GM23338 (cell line): ENCODE results near the gene PCGF2. TPM values are rescaled to one million over a fixed set of nuclear protein-coding genes. Genes with fewer than 3 reads are reported as not detected.

Experiments
- ATAC-seq: fragments of 200-7000 bp; cut with Tn5 transposase; 3 replicates; pipeline ENCODE4 v1.9.1; 2020
- DNase-seq: peaks from one replicate; pipeline ENCODE4 v3.0.0-alpha.2; 2015; ENCODE audit warnings: low spot score
- H2AFZ ChIP-seq: fragments of 200-600 bp; sonication (generic); 2 replicates; pipeline ENCODE4 v1.8.0; 2016; ENCODE audit warnings: antibody characterized with exemption, mild to moderate bottlenecking, moderate library complexity
- H3F3A ChIP-seq: fragments of 200-600 bp; sonication (generic); replicated peaks from 2 replicates; pipeline ENCODE4 v1.8.0; 2017; ENCODE audit warnings: antibody characterized with exemption, mixed run types, low read depth
- H3K27ac ChIP-seq: fragments of 200-600 bp; sonication (generic); 2 replicates; pipeline ENCODE4 v1.6.1; 2016; ENCODE audit warnings: low read depth
- H3K27me3 ChIP-seq: fragments of 200-600 bp; sonication (generic); 2 replicates; pipeline ENCODE4 v1.8.0; 2016; ENCODE audit warnings: mild to moderate bottlenecking, mixed run types, moderate library complexity; ENCODE audit not compliant: insufficient read depth
- H3K36me3 ChIP-seq: fragments of 200-600 bp; sonication (generic); 2 replicates; pipeline ENCODE4 v1.8.0; 2016; ENCODE audit warnings: mild to moderate bottlenecking; ENCODE audit not compliant: insufficient read depth
- H3K4me1 ChIP-seq: fragments of 200-600 bp; sonication (generic); 2 replicates; pipeline ENCODE4 v1.8.0; 2016; ENCODE audit warnings: mild to moderate bottlenecking, moderate library complexity; ENCODE audit not compliant: insufficient read depth
- H3K4me2 ChIP-seq: fragments of 200-600 bp; sonication (generic); 2 replicates; pipeline ENCODE4 v1.7.1; 2017; ENCODE audit warnings: mixed run types
- H3K4me3 ChIP-seq: fragments of 200-600 bp; sonication (generic); 2 replicates; pipeline ENCODE4 v1.6.1; 2016; ENCODE audit warnings: mixed run types
- H3K79me2 ChIP-seq: fragments of 200-600 bp; sonication (generic); replicated peaks from 2 replicates; pipeline ENCODE4 v1.8.0; 2017; ENCODE audit warnings: mild to moderate bottlenecking; ENCODE audit not compliant: insufficient read depth
- H3K9me2 ChIP-seq: fragments of 200-600 bp; sonication (generic); 2 replicates; pipeline ENCODE4 v1.8.0; 2017; ENCODE audit not compliant: insufficient read depth
- H4K20me1 ChIP-seq: fragments of 200-600 bp; sonication (generic); replicated peaks from 2 replicates; pipeline ENCODE4 v1.8.0; 2017; ENCODE audit warnings: mild to moderate bottlenecking; ENCODE audit not compliant: insufficient read depth
- H3K27ac Mint-ChIP-seq: 2 replicates; pipeline ENCODE4 v1.8.0; 2020; ENCODE audit warnings: inconsistent platforms, mild to moderate bottlenecking, moderate library complexity, mixed read lengths
- H3K27me3 Mint-ChIP-seq: 3 replicates; pipeline ENCODE4 v1.8.0; 2022; ENCODE audit warnings: low read depth, mild to moderate bottlenecking, moderate library complexity, mixed read lengths, inconsistent platforms; ENCODE audit not compliant: insufficient read depth, poor library complexity
- H3K36me3 Mint-ChIP-seq: 3 replicates; pipeline ENCODE4 v1.8.0; 2021; ENCODE audit warnings: low read depth, mild to moderate bottlenecking, inconsistent platforms, moderate library complexity, mixed read lengths
- H3K4me1 Mint-ChIP-seq: 3 replicates; pipeline ENCODE4 v1.8.0; 2020; ENCODE audit warnings: mild to moderate bottlenecking, inconsistent platforms, mixed read lengths
- H3K4me3 Mint-ChIP-seq: 3 replicates; pipeline ENCODE4 v1.8.0; 2021; ENCODE audit warnings: moderate library complexity, mild to moderate bottlenecking, inconsistent platforms, mixed read lengths
- H3K9me3 Mint-ChIP-seq: 3 replicates; pipeline ENCODE4 v1.8.0; 2020; ENCODE audit warnings: moderate library complexity, mild to moderate bottlenecking, inconsistent platforms, mixed read lengths
- CREB1 ChIP-seq: fragments of 250-450 bp; sonication (Bioruptor Pico); IDR thresholded peaks from 2 replicates; pipeline ENCODE4 v1.5.0; 2020; ENCODE audit warnings: low read depth, mild to moderate bottlenecking, moderate library complexity
- EZH2 ChIP-seq: fragments of 200-600 bp; sonication (generic); IDR thresholded peaks from one replicate; pipeline ENCODE4 v1.8.0; 2017; ENCODE audit warnings: antibody characterized with exemption, mild to moderate bottlenecking, low read depth; ENCODE audit not compliant: unreplicated experiment
- EZH2phosphoT487 ChIP-seq: fragments of 200-600 bp; sonication (generic); IDR thresholded peaks from one replicate; pipeline ENCODE4 v1.8.1; 2018; ENCODE audit warnings: antibody characterized with exemption; ENCODE audit not compliant: unreplicated experiment
- POLR2AphosphoS5 ChIP-seq: IDR thresholded peaks from 2 replicates; pipeline ENCODE4 v1.6.1; 2016; ENCODE audit warnings: antibody characterized with exemption, low read depth
- STAT1 ChIP-seq: IDR thresholded peaks from one replicate; pipeline ENCODE4 v1.6.1; 2016; ENCODE audit warnings: antibody characterized with exemption; ENCODE audit not compliant: unreplicated experiment
- ZNF331 ChIP-seq: fragments of 250-450 bp; sonication (Bioruptor Pico); IDR thresholded peaks from 2 replicates; pipeline ENCODE4 v1.5.0; 2020; ENCODE audit warnings: low read depth, mild to moderate bottlenecking, moderate library complexity
- polyA plus RNA-seq: library from polyadenylated mRNA; unstranded; fragments of >200 nt; fragmentation: Nextera tagmentation; extraction: Ambion mirVana; gene quantifications from 2 replicates; pipeline ENCODE4 v1.2.1, GENCODE V29; 2016
- total RNA-seq: library from RNA; depleted of rRNA; stranded (reverse); fragments of >200 nt; shearing (Covaris generic); gene quantifications from 2 replicates; pipeline ENCODE4 v1.2.3, GENCODE V29; 2014
- TF ChIP-seq, protein P1 (sequence below): IDR thresholded peaks from one replicate; pipeline ENCODE4 v1.6.1; 2018; ENCODE audit warnings: antibody characterized with exemption; ENCODE audit not compliant: unreplicated experiment
- TF ChIP-seq, protein P2 (sequence below), 2 experiments: fragments of 200-600 bp in 1 of 2; sonication (generic) in 1 of 2; conservative IDR thresholded peaks; 2 replicates each; pipeline versions ENCODE4 v1.5.1 to v1.6.1; 2016 to 2017; ENCODE audit warnings: antibody characterized with exemption in 2 of 2, low read depth in 2 of 2, mild to moderate bottlenecking in 2 of 2, moderate library complexity in 1 of 2

Gene PCGF2
- total and polyA plus RNA-seq, 2 experiments from 2014 or later, result 21.1 to 51.9 TPM

DNA sequence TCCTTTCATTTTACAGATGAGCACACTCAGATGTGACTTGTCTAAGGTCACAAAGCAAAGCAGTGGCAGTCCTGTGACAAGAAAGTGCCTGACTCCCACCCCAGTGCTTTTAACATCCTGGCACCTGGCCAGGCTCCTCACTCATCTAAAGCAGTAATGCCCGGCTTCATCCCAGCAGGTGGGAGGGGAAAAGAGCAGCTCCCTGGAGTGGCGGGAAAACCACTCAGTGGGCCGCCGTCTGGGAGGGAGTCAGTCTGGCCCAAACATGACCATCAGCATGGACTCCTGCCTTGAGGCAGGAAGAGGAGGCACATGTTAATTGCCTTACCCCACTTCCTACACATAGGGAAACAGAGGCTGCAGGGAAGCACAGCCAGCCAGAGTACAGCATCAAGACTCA is 2.6 kb downstream of the PCGF2 start:
- Histone ChIP-seq H3K4me3 (peak overlapping the region; percentile 99; the same call in 1 of the 2 replicates), H2AFZ (no peak overlapping the region), H3K4me2 (peak overlapping the region; percentile 84), H3K4me1 (peaks cover 42% of the 10 kb centered on the region), H3K27me3 (peaks cover 6% of the 10 kb centered on the region), H3K79me2 (peaks cover 74% of the 10 kb centered on the region), H3K9me2 (no peaks in the 10 kb centered on the region), H3F3A (peaks cover 3% of the 10 kb centered on the region; the same call in 1 of the 2 replicates), H3K36me3 (no peaks in the 10 kb centered on the region), H4K20me1 (peaks cover 55% of the 10 kb centered on the region), H3K27ac (no peak overlapping the region)
- DNase-seq (no peak), ATAC-seq (no peak)
- Mint-ChIP-seq H3K27me3 (peaks cover 35% of the 10 kb centered on the region), H3K4me1 (peaks cover 57% of the 10 kb centered on the region), H3K36me3 (peaks cover 26% of the 10 kb centered on the region), H3K9me3 (no peaks in the 10 kb centered on the region; the same call in 2 of the 3 replicates), H3K27ac (no peak overlapping the region), H3K4me3 (peak overlapping the region; percentile 97)
- TF ChIP-seq POLR2AphosphoS5 (no peak), EZH2 (no peak), ZNF331 (CRISPR knock-in tag) (no peak), CREB1 (no peak), EZH2phosphoT487 (no peak), STAT1 (no peak)
- TF ChIP-seq, protein P1, sequence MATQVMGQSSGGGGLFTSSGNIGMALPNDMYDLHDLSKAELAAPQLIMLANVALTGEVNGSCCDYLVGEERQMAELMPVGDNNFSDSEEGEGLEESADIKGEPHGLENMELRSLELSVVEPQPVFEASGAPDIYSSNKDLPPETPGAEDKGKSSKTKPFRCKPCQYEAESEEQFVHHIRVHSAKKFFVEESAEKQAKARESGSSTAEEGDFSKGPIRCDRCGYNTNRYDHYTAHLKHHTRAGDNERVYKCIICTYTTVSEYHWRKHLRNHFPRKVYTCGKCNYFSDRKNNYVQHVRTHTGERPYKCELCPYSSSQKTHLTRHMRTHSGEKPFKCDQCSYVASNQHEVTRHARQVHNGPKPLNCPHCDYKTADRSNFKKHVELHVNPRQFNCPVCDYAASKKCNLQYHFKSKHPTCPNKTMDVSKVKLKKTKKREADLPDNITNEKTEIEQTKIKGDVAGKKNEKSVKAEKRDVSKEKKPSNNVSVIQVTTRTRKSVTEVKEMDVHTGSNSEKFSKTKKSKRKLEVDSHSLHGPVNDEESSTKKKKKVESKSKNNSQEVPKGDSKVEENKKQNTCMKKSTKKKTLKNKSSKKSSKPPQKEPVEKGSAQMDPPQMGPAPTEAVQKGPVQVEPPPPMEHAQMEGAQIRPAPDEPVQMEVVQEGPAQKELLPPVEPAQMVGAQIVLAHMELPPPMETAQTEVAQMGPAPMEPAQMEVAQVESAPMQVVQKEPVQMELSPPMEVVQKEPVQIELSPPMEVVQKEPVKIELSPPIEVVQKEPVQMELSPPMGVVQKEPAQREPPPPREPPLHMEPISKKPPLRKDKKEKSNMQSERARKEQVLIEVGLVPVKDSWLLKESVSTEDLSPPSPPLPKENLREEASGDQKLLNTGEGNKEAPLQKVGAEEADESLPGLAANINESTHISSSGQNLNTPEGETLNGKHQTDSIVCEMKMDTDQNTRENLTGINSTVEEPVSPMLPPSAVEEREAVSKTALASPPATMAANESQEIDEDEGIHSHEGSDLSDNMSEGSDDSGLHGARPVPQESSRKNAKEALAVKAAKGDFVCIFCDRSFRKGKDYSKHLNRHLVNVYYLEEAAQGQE, result no peak
- TF ChIP-seq, protein P2, sequence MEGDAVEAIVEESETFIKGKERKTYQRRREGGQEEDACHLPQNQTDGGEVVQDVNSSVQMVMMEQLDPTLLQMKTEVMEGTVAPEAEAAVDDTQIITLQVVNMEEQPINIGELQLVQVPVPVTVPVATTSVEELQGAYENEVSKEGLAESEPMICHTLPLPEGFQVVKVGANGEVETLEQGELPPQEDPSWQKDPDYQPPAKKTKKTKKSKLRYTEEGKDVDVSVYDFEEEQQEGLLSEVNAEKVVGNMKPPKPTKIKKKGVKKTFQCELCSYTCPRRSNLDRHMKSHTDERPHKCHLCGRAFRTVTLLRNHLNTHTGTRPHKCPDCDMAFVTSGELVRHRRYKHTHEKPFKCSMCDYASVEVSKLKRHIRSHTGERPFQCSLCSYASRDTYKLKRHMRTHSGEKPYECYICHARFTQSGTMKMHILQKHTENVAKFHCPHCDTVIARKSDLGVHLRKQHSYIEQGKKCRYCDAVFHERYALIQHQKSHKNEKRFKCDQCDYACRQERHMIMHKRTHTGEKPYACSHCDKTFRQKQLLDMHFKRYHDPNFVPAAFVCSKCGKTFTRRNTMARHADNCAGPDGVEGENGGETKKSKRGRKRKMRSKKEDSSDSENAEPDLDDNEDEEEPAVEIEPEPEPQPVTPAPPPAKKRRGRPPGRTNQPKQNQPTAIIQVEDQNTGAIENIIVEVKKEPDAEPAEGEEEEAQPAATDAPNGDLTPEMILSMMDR (conservative IDR thresholded peaks at IDR 0.05; ENCODE audit: low read depth in 2 of 2), result no peak

DNA sequence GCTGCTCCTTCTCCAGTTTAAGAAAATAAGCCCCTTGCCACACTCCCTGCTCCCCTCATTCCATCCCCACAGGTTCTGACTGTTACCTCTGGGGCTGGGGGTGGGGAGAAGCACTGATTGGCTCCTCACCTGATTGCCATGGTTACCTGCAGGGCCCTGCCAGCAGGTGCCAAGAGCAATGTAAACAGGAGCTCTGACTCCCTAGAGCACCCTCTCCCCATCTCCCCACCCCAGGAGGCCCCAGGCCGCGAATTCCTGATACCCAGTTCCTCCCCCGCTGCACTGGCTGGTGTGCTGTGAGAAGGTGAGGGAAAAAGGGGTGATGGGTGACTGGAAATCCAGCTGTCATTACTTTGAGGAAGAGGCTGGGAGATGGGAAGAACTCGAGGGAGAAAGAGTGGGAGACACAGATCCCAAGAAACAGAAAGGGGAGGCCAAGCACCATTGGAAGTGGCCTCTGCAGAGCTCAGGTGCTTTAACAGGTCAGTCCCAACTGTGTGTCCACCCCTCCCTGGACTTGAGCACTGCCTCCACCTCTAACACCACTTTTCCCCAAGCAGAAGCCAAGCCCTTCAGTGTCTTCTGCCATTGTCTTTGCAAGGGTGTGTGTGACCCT is 4.5 kb downstream of the PCGF2 start:
- TF ChIP-seq, protein P1, result no peak
- peaks cover 35% of the 10 kb centered on the region for H3K4me1 ChIP-seq
- no peaks in the 10 kb centered on the region for H3K27me3 ChIP-seq
- no peak overlapping the region for H2AFZ ChIP-seq
- H3K4me3 ChIP-seq, result no peak overlapping the region
- H3K36me3 ChIP-seq, result no peaks in the 10 kb centered on the region; the same call in 1 of the 2 replicates
- H4K20me1 ChIP-seq, result peaks cover 56% of the 10 kb centered on the region
- Mint-ChIP-seq H3K27ac (peak overlapping the region; percentile 68; the same call in 1 of the 2 replicates), H3K9me3 (no peaks in the 10 kb centered on the region; the same call in 2 of the 3 replicates), H3K27me3 (peaks cover 33% of the 10 kb centered on the region), H3K4me1 (peaks cover 58% of the 10 kb centered on the region), H3K36me3 (peaks cover 44% of the 10 kb centered on the region), H3K4me3 (peak overlapping the region; percentile 46)
- no peaks in the 10 kb centered on the region for H3K9me2 ChIP-seq
- H3F3A ChIP-seq, result 0 out of 2 replicates have a peak, but pooled peaks cover 3% of the 10 kb centered on the region
- DNase-seq, result peak; percentile 59
- H3K4me2 ChIP-seq, result peak overlapping the region; percentile 60; the same call in 1 of the 2 replicates
- peak; percentile 41 for ATAC-seq
- H3K79me2 ChIP-seq, result peaks cover 81% of the 10 kb centered on the region
- no peak overlapping the region for H3K27ac ChIP-seq
